H1 (cell line): Measurements from ENCODE around the gene MGMT. TPM values are rescaled to one million over a fixed set of nuclear protein-coding genes. Genes with fewer than 3 reads are reported as not detected.

Source experiments
- CTCF ChIA-PET: fragments of 300-600 bp; sonication (Branson Sonifier 250); formaldehyde crosslinking; loops from one replicate; lab custom pipeline; 2021; ENCODE audit not compliant: partially characterized antibody; lab: Charles Lee
- POLR2A ChIA-PET: fragments of 300-600 bp; sonication (Branson Sonifier 250); formaldehyde crosslinking; loops from one replicate; lab custom pipeline; 2021; ENCODE audit warnings: inconsistent platforms; ENCODE audit not compliant: partially characterized antibody; lab: Charles Lee
- DNase-seq, 2 experiments: peaks; one replicate each; pipeline versions ENCODE4 v3.0.0 to v3.0.0-alpha.2; 2010 to 2022; ENCODE audit warnings: low spot score in 2 of 2, low read depth in 1 of 2, mixed read lengths in 1 of 2
- FAIRE-seq: peaks from 2 replicates; lab custom pipeline; 2011; peaks lifted over from hg19 to GRCh38; lab: Jason Lieb, UNC
- H2AFZ ChIP-seq: 2 replicates; pipeline ENCODE4 v1.8.1; 2012; ENCODE audit warnings: low read length, inconsistent platforms
- H2AK5ac ChIP-seq: 2 replicates; pipeline ENCODE4 v1.6.1; 2013; ENCODE audit warnings: low read depth, low read length
- H2BK120ac ChIP-seq: replicated peaks from 2 replicates; pipeline ENCODE3; 2013; ENCODE audit warnings: low read depth, low read length, inconsistent platforms
- H2BK12ac ChIP-seq: 2 replicates; pipeline ENCODE4 v1.6.1; 2013; ENCODE audit warnings: low read depth, low read length
- H2BK15ac ChIP-seq: 2 replicates; pipeline ENCODE4 v1.6.1; 2013; ENCODE audit warnings: low read length
- H2BK20ac ChIP-seq: 2 replicates; pipeline ENCODE4 v1.6.1; 2013; ENCODE audit warnings: low read length
- H2BK5ac ChIP-seq: 2 replicates; pipeline ENCODE4 v1.6.1; 2013; ENCODE audit warnings: low read depth, low read length
- H3K14ac ChIP-seq: 2 replicates; pipeline ENCODE4 v1.6.1; 2013; ENCODE audit warnings: inconsistent platforms; ENCODE audit not compliant: insufficient read length
- H3K18ac ChIP-seq: 2 replicates; pipeline ENCODE4 v1.6.1; 2013; ENCODE audit warnings: low read length; ENCODE audit errors: extremely low read depth
- H3K23ac ChIP-seq: 2 replicates; pipeline ENCODE4 v1.6.1; 2013; ENCODE audit warnings: inconsistent platforms; ENCODE audit not compliant: insufficient read length
- H3K23me2 ChIP-seq: 2 replicates; pipeline ENCODE4 v1.6.1; 2013; ENCODE audit warnings: low read depth, low read length
- H3K27ac ChIP-seq: 2 replicates; pipeline ENCODE4 v1.6.1; 2011; ENCODE audit warnings: low read depth, low read length, inconsistent platforms
- H3K27me3 ChIP-seq, 4 experiments: replicated peaks in 1 of 4; 1 replicate in 1 of 4; 2 replicates in 3 of 4; pipeline versions ENCODE4 v1.6.1 to v1.8.1; 2011 to 2013; ENCODE audit warnings: low read length in 3 of 4, mild to moderate bottlenecking in 3 of 4, inconsistent platforms in 2 of 4, mixed read lengths in 2 of 4, moderate library complexity in 1 of 4; ENCODE audit not compliant: control insufficient read depth in 3 of 4, insufficient read depth in 3 of 4; ENCODE audit errors: extremely low read depth in 1 of 4
- H3K36me3 ChIP-seq, 4 experiments: 2 replicates each; pipeline versions ENCODE4 v1.6.1 to v1.8.1; 2011 to 2013; ENCODE audit warnings: mild to moderate bottlenecking in 4 of 4, low read length in 3 of 4, moderate library complexity in 2 of 4, control low read depth in 1 of 4, inconsistent platforms in 1 of 4; ENCODE audit not compliant: insufficient read depth in 4 of 4, control insufficient read depth in 2 of 4
- H3K4ac ChIP-seq: replicated peaks from 2 replicates; pipeline ENCODE3; 2013; ENCODE audit warnings: low read length, low read depth, mixed read lengths, inconsistent platforms; ENCODE audit not compliant: insufficient read length
- H3K4me1 ChIP-seq, 4 experiments: replicated peaks in 1 of 4; 1 replicate in 1 of 4; 2 replicates in 3 of 4; pipeline versions ENCODE4 v1.6.1 to v1.8.1; 2011 to 2013; ENCODE audit warnings: low read length in 3 of 4, inconsistent platforms in 2 of 4, mixed read lengths in 1 of 4; ENCODE audit not compliant: insufficient read depth in 4 of 4, control insufficient read depth in 3 of 4
- H3K4me2 ChIP-seq, 2 experiments: 2 replicates each; pipeline versions ENCODE4 v1.6.1 to v1.8.1; 2011 to 2013; ENCODE audit warnings: low read depth in 2 of 2, low read length in 2 of 2, control low read depth in 1 of 2, inconsistent platforms in 1 of 2, mild to moderate bottlenecking in 1 of 2; ENCODE audit not compliant: insufficient read depth in 1 of 2
- H3K4me3 ChIP-seq, 4 experiments: fragments of 200-600, 300-600 bp in 1 of 4; sonication (generic), shearing (Covaris generic), sonication (Bioruptor Twin) in 1 of 4; 2 replicates each; pipeline versions ENCODE4 v1.5.1 to v1.8.1; 2011 to 2016; ENCODE audit warnings: low read length in 4 of 4, low read depth in 3 of 4, control low read depth in 2 of 4, inconsistent platforms in 2 of 4, mild to moderate bottlenecking in 2 of 4, mixed read lengths in 1 of 4, moderate library complexity in 1 of 4; ENCODE audit not compliant: insufficient read depth in 2 of 4; ENCODE audit errors: extremely low read depth in 1 of 4
- H3K56ac ChIP-seq: replicated peaks from 2 replicates; pipeline ENCODE3; 2013; ENCODE audit warnings: low read depth, mild to moderate bottlenecking, mixed read lengths, low read length, inconsistent platforms; ENCODE audit not compliant: insufficient read length
- H3K79me1 ChIP-seq: 2 replicates; pipeline ENCODE4 v1.6.1; 2013; ENCODE audit warnings: low read depth, low read length, control low read depth
- H3K79me2 ChIP-seq, 2 experiments: 2 replicates each; pipeline versions ENCODE4 v1.6.1 to v1.8.1; 2012 to 2013; ENCODE audit warnings: low read length in 2 of 2, mild to moderate bottlenecking in 2 of 2, inconsistent platforms in 1 of 2; ENCODE audit not compliant: insufficient read depth in 2 of 2, control insufficient read depth in 1 of 2
- H3K9ac ChIP-seq, 4 experiments: replicated peaks in 1 of 4; 1 replicate in 1 of 4; 2 replicates in 3 of 4; pipeline versions ENCODE4 v1.6.1 to v1.8.1; 2011 to 2013; ENCODE audit warnings: low read depth in 3 of 4, low read length in 3 of 4, control low read depth in 2 of 4, mild to moderate bottlenecking in 2 of 4, moderate library complexity in 2 of 4, inconsistent platforms in 1 of 4; ENCODE audit errors: extremely low read depth in 1 of 4
- H3K9me3 ChIP-seq, 2 experiments: 2 replicates each; pipeline versions ENCODE4 v1.6.1 to v1.8.1; 2012 to 2013; ENCODE audit warnings: mild to moderate bottlenecking in 2 of 2, moderate library complexity in 2 of 2, control low read depth in 1 of 2, inconsistent platforms in 1 of 2, low read depth in 1 of 2, low read length in 1 of 2, mixed read lengths in 1 of 2; ENCODE audit not compliant: insufficient read depth in 2 of 2
- H4K20me1 ChIP-seq, 2 experiments: replicated peaks in 1 of 2; 2 replicates each; pipeline versions ENCODE3 to v1.8.1; 2011 to 2013; ENCODE audit warnings: inconsistent platforms in 2 of 2, low read length in 2 of 2, mild to moderate bottlenecking in 1 of 2; ENCODE audit not compliant: insufficient read depth in 2 of 2, control insufficient read depth in 1 of 2
- H4K5ac ChIP-seq: 2 replicates; pipeline ENCODE4 v1.6.1; 2013; ENCODE audit warnings: low read length, low read depth, mixed read lengths, inconsistent platforms; ENCODE audit not compliant: insufficient read length
- H4K8ac ChIP-seq: 2 replicates; pipeline ENCODE4 v1.8.0; 2013; ENCODE audit warnings: mild to moderate bottlenecking, moderate library complexity, low read length, inconsistent platforms; ENCODE audit not compliant: insufficient read depth; ENCODE audit errors: extremely low read depth
- H4K91ac ChIP-seq: replicated peaks from 2 replicates; pipeline ENCODE3; 2013; ENCODE audit warnings: low read length, mixed read lengths, inconsistent platforms; ENCODE audit not compliant: insufficient read length
- FOSL1 ChIP-seq: IDR thresholded peaks from 2 replicates; pipeline ENCODE4 v1.6.1; 2011; ENCODE audit warnings: mild to moderate bottlenecking, low read depth, low read length, moderate library complexity; ENCODE audit not compliant: insufficient read depth
- WGBS, 2 experiments: shearing (Covaris generic) in 1 of 2; methylation state at CpG; one replicate each; pipeline versions ENCODE4 v1.1.6 to v1.1.7; 2013 to 2015; ENCODE audit warnings: low lambda C conversion rate in 2 of 2, mixed read lengths in 2 of 2, inconsistent platforms in 1 of 2, low coverage in 1 of 2, missing lambda C conversion rate in 1 of 2; ENCODE audit not compliant: insufficient replicate concordance in 2 of 2, insufficient coverage in 1 of 2, insufficient read length in 1 of 2; ENCODE audit errors: extremely low coverage in 1 of 2, missing lambda C conversion rate in 1 of 2; 5-methylcytosine and 5-hydroxymethylcytosine counted together
- polyA plus RNA-seq, 7 experiments: library from polyadenylated mRNA; depleted of rRNA in 3 of 7; stranded (reverse) in 5 of 7; unstranded in 2 of 7; fragments of >200 nt in 5 of 7; fragments of 200-250 nt in 2 of 7; gene quantifications; 1 replicate in 5 of 7; 2 replicates in 1 of 7; 4 replicates in 1 of 7; pipeline versions ENCODE4 v1.2.1 to v1.2.3, GENCODE V29; 2011 to 2013; ENCODE audit warnings: missing spikeins in 2 of 7, mixed read lengths in 2 of 7
- total RNA-seq: library from RNA; stranded (reverse); fragmentation: NEBNext Ultra II Directional; extraction: Animal tissue kit (Norgen Biotek cat#: 25700); gene quantifications from 2 replicates; pipeline ENCODE4 v1.2.1, GENCODE V29; 2021
- TF ChIP-seq, protein P1 (sequence below): IDR thresholded peaks from 2 replicates; pipeline ENCODE4 v1.6.1; 2011; ENCODE audit warnings: low read length, improper control_type of control experiment

Gene MGMT
- total and polyA plus RNA-seq, 2 of the 8 experiments (the other 6 are each of a cell fraction or from before 2014, with no cell fraction given): 9.9 to 10.7 TPM

DNA sequence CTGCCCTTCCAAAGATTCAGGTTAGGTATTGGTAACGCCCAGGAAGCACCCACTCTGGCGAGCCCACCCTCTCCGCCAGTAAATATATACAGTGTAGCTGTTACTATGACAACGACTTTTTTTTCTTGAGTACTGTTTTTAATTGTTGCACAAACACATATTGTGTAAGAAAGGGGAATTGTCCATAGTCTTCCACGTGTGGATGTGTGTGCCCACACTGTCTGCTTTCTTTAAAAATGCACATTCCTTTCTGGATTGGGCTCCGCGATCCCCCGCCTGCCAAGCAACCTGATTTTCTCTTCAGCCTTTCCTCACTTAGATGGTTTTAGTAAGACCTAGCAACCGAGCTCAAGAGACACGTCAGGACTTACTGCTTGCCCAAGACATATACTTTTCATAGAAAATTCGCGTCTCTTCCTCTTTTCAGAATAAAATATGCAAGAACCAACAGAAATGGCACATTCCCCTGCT lies 249.2 kb downstream of the MGMT start:
- FAIRE-seq (no peak), DNase-seq (no peak)
- Histone ChIP-seq H2BK120ac (no peak overlapping the region), H3K23me2 (no peaks in the 10 kb centered on the region), H3K79me1 (no peaks in the 10 kb centered on the region), H3K18ac (no peak overlapping the region), H3K14ac (no peak overlapping the region), H2BK15ac (no peak overlapping the region), H3K79me2 (no peaks in the 10 kb centered on the region), H2AK5ac (no peak overlapping the region), H2BK12ac (no peak overlapping the region), H4K20me1 (no peaks in the 10 kb centered on the region), H2AFZ (no peak overlapping the region), H3K4ac (no peak overlapping the region), H4K8ac (no peak overlapping the region), H3K4me2 (no peak overlapping the region), H3K4me3 (no peak overlapping the region), H3K27me3 (no peaks in the 10 kb centered on the region), H4K91ac (no peak overlapping the region), H3K36me3 (no peaks in the 10 kb centered on the region; a peak in 1 of 8 replicates), H3K23ac (no peak overlapping the region), H2BK5ac (no peak overlapping the region), H3K56ac (no peak overlapping the region), H3K27ac (no peak overlapping the region), H3K9me3 (no peaks in the 10 kb centered on the region), H3K4me1 (peaks cover 0 to 3% (median under 1%) of the 10 kb centered on the region in 4 experiments; a peak in 2 of 7 replicates), H3K9ac (no peak overlapping the region), H2BK20ac (no peak overlapping the region), H4K5ac (no peak overlapping the region)
- 90% methylated on average over 12 of the region's 12 CpGs; no CpG with 5 or more reads in 1 of the 2 experiments for WGBS, 2 experiments
- ChIA-PET CTCF (interaction anchor here (2.0 kb wide), 1 partner anchor 38 kb away, joined by 6 read pairs; no protein-coding TSS in a partner anchor), POLR2A (interaction anchor here (0.7 kb wide), 1 partner anchor 52 kb away, joined by 3 read pairs; no protein-coding TSS in a partner anchor)
- TF ChIP-seq FOSL1: no peak
- TF ChIP-seq, protein P1, sequence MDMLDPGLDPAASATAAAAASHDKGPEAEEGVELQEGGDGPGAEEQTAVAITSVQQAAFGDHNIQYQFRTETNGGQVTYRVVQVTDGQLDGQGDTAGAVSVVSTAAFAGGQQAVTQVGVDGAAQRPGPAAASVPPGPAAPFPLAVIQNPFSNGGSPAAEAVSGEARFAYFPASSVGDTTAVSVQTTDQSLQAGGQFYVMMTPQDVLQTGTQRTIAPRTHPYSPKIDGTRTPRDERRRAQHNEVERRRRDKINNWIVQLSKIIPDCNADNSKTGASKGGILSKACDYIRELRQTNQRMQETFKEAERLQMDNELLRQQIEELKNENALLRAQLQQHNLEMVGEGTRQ: no peak
